Measurements from ENCODE around the gene STRIP1.

DNA sequence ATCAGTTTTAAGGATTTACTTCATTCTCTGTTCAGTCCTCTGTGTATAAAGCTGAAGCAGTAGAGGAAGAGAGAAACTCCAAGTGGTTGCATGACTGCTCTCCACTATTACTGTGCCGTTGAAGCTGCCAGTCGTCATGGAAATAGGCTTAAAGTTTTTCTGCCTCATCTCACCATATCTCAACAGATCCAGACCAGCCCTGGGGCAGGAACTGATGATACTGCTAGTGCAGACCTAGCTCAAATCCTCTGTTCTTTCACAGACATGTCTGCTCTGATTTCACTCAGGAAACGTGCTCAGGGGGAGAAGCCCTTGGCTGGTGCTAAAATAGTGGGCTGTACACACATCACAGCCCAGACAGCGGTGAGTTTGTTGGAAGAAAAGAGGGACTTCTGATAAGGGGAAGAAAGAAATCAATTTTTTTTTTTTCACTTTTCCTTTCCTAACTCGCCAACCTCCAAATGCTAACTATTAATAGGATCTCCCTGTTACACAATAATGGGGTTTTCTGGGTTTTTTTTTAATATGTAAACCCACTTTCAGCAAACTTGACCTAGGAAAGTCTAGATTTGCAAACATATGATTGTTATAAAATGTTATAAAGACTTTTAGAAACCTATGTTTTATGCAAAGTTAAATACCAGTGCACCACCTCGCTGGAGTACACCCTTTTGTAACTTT, 22.2 kb upstream of the STRIP1 start:
- TF ChIP-seq POLR2AphosphoS5 (IDR thresholded peaks at IDR 0.05) (no peak), EP300 (IDR thresholded peaks at IDR 0.05) (no peak), POLR2A (IDR thresholded peaks at IDR 0.05) (no peak)
- TF ChIP-seq, protein P1, sequence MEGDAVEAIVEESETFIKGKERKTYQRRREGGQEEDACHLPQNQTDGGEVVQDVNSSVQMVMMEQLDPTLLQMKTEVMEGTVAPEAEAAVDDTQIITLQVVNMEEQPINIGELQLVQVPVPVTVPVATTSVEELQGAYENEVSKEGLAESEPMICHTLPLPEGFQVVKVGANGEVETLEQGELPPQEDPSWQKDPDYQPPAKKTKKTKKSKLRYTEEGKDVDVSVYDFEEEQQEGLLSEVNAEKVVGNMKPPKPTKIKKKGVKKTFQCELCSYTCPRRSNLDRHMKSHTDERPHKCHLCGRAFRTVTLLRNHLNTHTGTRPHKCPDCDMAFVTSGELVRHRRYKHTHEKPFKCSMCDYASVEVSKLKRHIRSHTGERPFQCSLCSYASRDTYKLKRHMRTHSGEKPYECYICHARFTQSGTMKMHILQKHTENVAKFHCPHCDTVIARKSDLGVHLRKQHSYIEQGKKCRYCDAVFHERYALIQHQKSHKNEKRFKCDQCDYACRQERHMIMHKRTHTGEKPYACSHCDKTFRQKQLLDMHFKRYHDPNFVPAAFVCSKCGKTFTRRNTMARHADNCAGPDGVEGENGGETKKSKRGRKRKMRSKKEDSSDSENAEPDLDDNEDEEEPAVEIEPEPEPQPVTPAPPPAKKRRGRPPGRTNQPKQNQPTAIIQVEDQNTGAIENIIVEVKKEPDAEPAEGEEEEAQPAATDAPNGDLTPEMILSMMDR (IDR thresholded peaks at IDR 0.05) = no peak
